Retinal pigment epithelial cell (primary cell): Measurements from ENCODE around the gene CUL9.

ENCODE experiments used
- DNase-seq: peaks from one replicate; pipeline ENCODE4 v3.0.0-alpha.2; 2010; ENCODE audit warnings: low read depth
- H3K4me3 ChIP-seq: 2 replicates; pipeline ENCODE4 v1.5.1; 2011; ENCODE audit warnings: mild to moderate bottlenecking, low read length, control low read depth, moderate library complexity
- TF ChIP-seq, protein P1 (sequence below): conservative IDR thresholded peaks from 2 replicates; pipeline ENCODE4 v1.5.1; 2011; ENCODE audit warnings: low read depth, low read length, control low read depth, inconsistent platforms

CUL9 gene

DNA sequence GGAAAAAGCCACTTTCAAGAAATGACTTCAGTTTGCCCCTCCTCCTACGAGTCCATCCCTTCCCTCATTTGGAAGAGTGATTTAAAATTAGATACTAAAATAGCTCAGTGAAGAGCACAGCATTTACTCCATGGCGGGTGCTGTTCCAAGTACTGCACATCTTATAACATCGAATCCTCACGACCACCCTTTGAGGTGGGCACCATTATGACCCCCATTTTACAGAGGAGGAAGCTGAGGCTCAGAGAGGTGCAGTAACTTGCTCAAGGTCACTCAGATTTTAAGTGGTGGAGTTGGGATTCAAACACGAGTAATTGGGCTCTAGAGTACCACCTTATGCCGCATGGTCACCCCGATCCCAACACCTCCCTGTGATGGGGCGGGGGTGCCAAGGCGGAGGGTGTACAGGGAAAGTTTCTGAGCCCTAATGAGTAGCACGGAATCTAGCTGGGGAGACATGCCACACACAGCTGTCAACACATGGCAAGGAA is 86.8 kb downstream of the CUL9 start:
- no peak overlapping the region for H3K4me3 ChIP-seq
- TF ChIP-seq, protein P1, sequence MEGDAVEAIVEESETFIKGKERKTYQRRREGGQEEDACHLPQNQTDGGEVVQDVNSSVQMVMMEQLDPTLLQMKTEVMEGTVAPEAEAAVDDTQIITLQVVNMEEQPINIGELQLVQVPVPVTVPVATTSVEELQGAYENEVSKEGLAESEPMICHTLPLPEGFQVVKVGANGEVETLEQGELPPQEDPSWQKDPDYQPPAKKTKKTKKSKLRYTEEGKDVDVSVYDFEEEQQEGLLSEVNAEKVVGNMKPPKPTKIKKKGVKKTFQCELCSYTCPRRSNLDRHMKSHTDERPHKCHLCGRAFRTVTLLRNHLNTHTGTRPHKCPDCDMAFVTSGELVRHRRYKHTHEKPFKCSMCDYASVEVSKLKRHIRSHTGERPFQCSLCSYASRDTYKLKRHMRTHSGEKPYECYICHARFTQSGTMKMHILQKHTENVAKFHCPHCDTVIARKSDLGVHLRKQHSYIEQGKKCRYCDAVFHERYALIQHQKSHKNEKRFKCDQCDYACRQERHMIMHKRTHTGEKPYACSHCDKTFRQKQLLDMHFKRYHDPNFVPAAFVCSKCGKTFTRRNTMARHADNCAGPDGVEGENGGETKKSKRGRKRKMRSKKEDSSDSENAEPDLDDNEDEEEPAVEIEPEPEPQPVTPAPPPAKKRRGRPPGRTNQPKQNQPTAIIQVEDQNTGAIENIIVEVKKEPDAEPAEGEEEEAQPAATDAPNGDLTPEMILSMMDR = no peak
- no peak for DNase-seq

DNA sequence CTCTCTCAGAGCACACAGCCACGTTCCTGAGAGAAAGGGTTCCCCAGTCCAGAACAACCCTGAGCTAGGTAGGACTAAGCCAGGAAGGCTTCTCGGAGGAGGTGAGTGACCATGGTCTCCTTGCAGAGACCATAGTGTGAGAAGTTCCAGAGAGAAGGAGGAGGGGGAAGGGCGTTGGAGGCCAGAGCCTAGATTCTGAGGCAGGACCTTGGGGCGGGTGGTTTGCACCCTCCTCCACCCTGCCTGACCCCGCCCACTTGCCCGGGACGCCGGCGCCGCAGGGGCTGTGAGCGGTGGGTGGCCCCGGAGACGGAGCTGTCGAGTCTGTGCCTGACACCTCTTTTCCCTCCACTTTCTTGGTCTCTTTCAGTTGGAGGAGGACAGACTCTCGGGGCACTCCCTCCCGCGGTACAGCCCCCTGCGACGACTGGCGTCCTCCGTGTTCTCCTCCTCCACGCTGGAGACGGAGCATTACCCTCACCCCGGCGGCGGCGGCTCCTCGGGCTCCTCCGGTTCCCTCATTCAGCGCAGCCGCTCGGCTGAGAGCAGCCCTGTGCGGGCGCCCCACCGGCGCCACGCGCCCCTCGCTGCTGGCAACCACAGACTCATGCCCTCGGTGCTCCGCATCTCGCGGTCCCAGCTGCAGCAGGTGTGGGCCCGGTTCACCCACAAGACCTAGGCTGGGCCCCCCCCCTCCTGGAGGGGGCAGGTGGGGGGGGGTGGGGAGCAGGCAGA is 87.4 kb downstream of the CUL9 start:
- TF ChIP-seq, protein P1 = no peak
- no peak for DNase-seq
- peak overlapping the region; percentile 37 for H3K4me3 ChIP-seq

DNA sequence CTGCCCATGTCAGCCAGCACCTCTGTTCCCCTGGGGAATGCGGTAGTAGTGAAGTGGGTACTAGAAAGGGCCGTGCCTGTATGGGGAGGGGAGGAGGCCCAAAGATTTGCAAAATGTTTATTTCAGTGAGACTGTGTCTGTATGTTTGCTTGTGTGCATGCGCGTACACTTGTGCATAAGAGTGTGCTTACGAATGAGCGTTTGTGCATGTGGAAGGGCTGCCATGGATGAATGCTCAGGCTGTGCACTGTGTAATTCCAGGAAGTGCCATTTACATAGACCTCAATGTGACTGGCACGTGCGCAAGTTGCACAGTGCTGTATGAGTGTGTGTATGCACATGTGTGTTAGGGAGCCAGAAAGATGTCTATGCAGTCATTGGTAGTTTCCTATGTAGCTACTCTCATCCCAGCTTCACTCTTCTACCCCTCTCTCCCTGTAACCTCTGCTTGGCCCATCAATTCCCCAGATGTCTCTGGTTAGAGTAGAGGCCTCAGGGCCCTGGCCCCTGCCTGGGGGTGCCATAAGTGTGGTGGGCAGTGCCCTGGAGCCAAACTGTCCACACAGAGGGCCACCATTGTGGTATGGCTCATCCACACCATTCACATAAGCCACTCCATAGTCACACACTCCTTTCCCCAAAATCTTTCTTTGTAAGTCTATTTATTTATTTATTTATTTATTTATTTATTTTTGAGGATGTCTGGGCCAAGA is 89.3 kb downstream of the CUL9 start:
- H3K4me3 ChIP-seq = no peak overlapping the region
- no peak for DNase-seq
- TF ChIP-seq, protein P1 = no peak

DNA sequence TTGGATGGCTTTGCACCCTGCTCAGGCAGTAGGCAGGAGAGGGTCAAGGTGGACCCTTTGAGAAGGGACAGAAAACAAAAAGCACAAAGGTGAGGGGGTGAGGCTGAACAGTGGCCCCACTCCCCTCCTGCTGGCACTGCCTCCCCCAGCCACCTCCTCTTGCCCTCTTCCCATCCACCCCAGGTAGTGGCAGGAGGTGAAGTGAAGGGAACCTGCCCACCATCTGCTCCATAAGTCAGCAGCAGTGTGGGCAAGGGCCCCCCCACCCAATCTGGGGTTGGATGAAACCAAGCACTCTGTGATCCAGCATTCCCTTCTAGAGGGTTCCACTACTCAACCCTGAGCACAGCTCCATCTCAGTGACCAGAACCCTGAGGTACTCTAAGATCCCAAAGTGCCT is 89.9 kb downstream of the CUL9 start:
- H3K4me3 ChIP-seq = no peak overlapping the region
- TF ChIP-seq, protein P1 = no peak

DNA sequence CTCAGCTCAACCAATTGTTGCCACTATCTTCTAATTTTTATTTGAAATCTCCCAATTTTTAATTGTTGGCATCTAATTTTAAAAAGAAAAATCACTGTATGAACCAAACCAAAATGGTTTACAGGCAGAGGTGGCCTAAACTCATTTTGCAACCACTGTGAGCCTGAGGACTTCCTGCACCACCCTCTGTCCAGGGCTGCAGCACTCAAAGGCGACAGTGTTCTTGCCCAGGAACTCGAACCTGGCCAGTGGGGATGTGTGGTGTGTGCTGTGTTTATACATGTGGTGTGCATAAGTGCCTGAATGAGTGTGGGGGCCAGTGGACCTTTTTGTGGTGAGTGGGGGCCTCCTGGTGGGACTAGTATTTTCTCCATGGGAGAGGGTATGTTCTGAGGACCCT is 91.7 kb downstream of the CUL9 start:
- H3K4me3 ChIP-seq = no peak overlapping the region
- no peak for DNase-seq
- TF ChIP-seq, protein P1 = no peak

More for the DNA sequence above, 89.9 kb downstream of the CUL9 start:
- no peak for DNase-seq
